Measurements from ENCODE around the gene ALDH18A1. TPM values are rescaled to one million over a fixed set of nuclear protein-coding genes. Genes with fewer than 3 reads are reported as not detected.

ALDH18A1 gene
- total and polyA plus RNA-seq, 2 donors (not counting 1 experiment from before 2014, with no cell fraction given) = 12.4 to 27.6 TPM

- Mint-ChIP-seq H3K4me1 (peaks cover 4% of the 10 kb centered on the region), H3K27me3 (no peaks in the 10 kb centered on the region), H3K27ac (no peak overlapping the region), H3K4me3 (no peak overlapping the region), H3K9me3 (ENCODE audit: insufficient read depth) (no peaks in the 10 kb centered on the region)
- peaks cover 0 to 43% of the 10 kb centered on the region in 2 experiments for H3K36me3 ChIP-seq (replicated peaks in 1 of 2; ENCODE audit: control extremely low read depth in 1 of 2, control insufficient read depth in 1 of 2, extremely low read depth in 1 of 2, insufficient read depth in 2 of 2, low read length in 1 of 2)
- ATAC-seq (ENCODE audit: low read depth) (no peak), DNase-seq (no peak)
- no peak overlapping the region for H3K4me2 ChIP-seq (replicated peaks; ENCODE audit: low read depth, low read length, poor library complexity, severe bottlenecking)
- peaks cover 0 to 4% (median 0%) of the 10 kb centered on the region in 3 donors for H3K9me3 ChIP-seq (ENCODE audit: control extremely low read depth in 1 of 3, control insufficient read depth in 2 of 3, insufficient read depth in 1 of 3, low read length in 2 of 3)
- no peak overlapping the region for H2AFZ ChIP-seq (ENCODE audit: insufficient read depth, low read depth, low read length, poor library complexity, severe bottlenecking)
- TF ChIP-seq EZH2 (IDR thresholded peaks at IDR 0.05; ENCODE audit: borderline replicate concordance, insufficient read depth, low read depth, low read length, poor library complexity, severe bottlenecking) (no peak), CTCF (IDR thresholded peaks at IDR 0.05) (no peak)
- POLR2A ChIA-PET = no interaction called here
- peaks cover 5% of the 10 kb centered on the region for H4K20me1 ChIP-seq (ENCODE audit: control insufficient read depth, insufficient read depth, low read length, poor library complexity, severe bottlenecking)
- no CpG with 5 or more reads among the region's 1 CpG for WGBS (ENCODE audit: insufficient coverage)
- CTCF ChIA-PET = no interaction called here
- intact Hi-C loops (cut with micrococcal nuclease) = no loop called here
- no peak overlapping the region for H3K27ac ChIP-seq (ENCODE audit: low read length in 2 of 2)
- H3K27me3 ChIP-seq (replicated peaks in 1 of 4; ENCODE audit: control extremely low read depth in 1 of 4, control insufficient read depth in 3 of 4, insufficient read depth in 4 of 4, low read length in 3 of 4) = no peaks in the 10 kb centered on the region
- H3K4me3 ChIP-seq (ENCODE audit: control extremely low read depth in 1 of 5, extremely low read depth in 1 of 5, insufficient read depth in 1 of 5, low read depth in 2 of 5, low read length in 4 of 5) = no peak overlapping the region
- peaks cover 18% of the 10 kb centered on the region for H3K79me2 ChIP-seq (ENCODE audit: control insufficient read depth, insufficient read depth, low read length)
- H3K4me1 ChIP-seq (ENCODE audit: control insufficient read depth in 2 of 2, insufficient read depth in 2 of 2, low read length in 2 of 2) = no peaks in the 10 kb centered on the region
- no peak overlapping the region for H3K9ac ChIP-seq (ENCODE audit: low read length)
Observed at GRCh38 chr10:95648138-95648537, 8.4 kb downstream of the ALDH18A1 start.

DNA sequence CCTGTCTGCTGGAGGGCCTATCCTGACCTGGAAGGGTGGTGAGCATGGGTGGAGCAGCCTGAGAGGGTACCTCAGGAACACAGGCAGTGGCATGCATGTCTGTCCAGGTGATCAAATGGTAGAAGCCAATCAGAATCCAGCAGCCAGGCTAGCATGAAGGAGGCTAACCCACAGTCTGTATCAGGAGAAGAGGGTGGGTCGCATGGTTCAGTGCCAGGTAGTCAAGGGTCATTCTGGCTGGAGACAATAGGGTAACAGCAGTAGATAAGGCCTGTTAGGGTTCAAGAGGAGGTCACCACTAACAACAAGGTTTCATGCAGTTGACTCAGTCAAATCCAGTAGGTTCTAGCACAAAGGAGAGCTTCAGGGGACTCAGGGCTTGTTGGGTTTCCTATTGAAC is 10.4 kb downstream of the ALDH18A1 start:
- TF ChIP-seq CTCF (IDR thresholded peaks at IDR 0.05) (no peak), EZH2 (IDR thresholded peaks at IDR 0.05; ENCODE audit: borderline replicate concordance, insufficient read depth, low read depth, low read length, poor library complexity, severe bottlenecking) (no peak)
- no peaks in the 10 kb centered on the region for H4K20me1 ChIP-seq (ENCODE audit: control insufficient read depth, insufficient read depth, low read length, poor library complexity, severe bottlenecking)
- WGBS (ENCODE audit: insufficient coverage) = 100% methylated on average over 1 of the region's 1 CpG
- no peaks in the 10 kb centered on the region for H3K9me3 Mint-ChIP-seq (ENCODE audit: insufficient read depth)
- no peaks in the 10 kb centered on the region for H3K4me1 Mint-ChIP-seq
- no peaks in the 10 kb centered on the region for H3K27me3 ChIP-seq (replicated peaks in 1 of 4; ENCODE audit: control extremely low read depth in 1 of 4, control insufficient read depth in 3 of 4, insufficient read depth in 4 of 4, low read length in 3 of 4)
- H2AFZ ChIP-seq (ENCODE audit: insufficient read depth, low read depth, low read length, poor library complexity, severe bottlenecking) = no peak overlapping the region
- ATAC-seq (ENCODE audit: low read depth) (no peak), DNase-seq (no peak)
- no peaks in the 10 kb centered on the region for H3K27me3 Mint-ChIP-seq
- no peak overlapping the region for H3K4me3 ChIP-seq (ENCODE audit: control extremely low read depth in 1 of 5, extremely low read depth in 1 of 5, insufficient read depth in 1 of 5, low read depth in 2 of 5, low read length in 4 of 5)
- H3K36me3 ChIP-seq (replicated peaks in 1 of 2; ENCODE audit: control extremely low read depth in 1 of 2, control insufficient read depth in 1 of 2, extremely low read depth in 1 of 2, insufficient read depth in 2 of 2, low read length in 1 of 2) = peaks cover 0 to 52% of the 10 kb centered on the region in 2 experiments
- H3K4me1 ChIP-seq (ENCODE audit: control insufficient read depth in 2 of 2, insufficient read depth in 2 of 2, low read length in 2 of 2) = no peaks in the 10 kb centered on the region
- H3K27ac Mint-ChIP-seq = no peak overlapping the region
- no peak overlapping the region for H3K27ac ChIP-seq (ENCODE audit: low read length in 2 of 2)
- H3K79me2 ChIP-seq (ENCODE audit: control insufficient read depth, insufficient read depth, low read length) = peaks cover 18% of the 10 kb centered on the region
- intact Hi-C loops (cut with micrococcal nuclease) = no loop called here
- no peak overlapping the region for H3K4me2 ChIP-seq (replicated peaks; ENCODE audit: low read depth, low read length, poor library complexity, severe bottlenecking)
- H3K9me3 ChIP-seq (ENCODE audit: control extremely low read depth in 1 of 3, control insufficient read depth in 2 of 3, insufficient read depth in 1 of 3, low read length in 2 of 3) = no peaks in the 10 kb centered on the region
- H3K4me3 Mint-ChIP-seq = no peak overlapping the region
- ChIA-PET CTCF (no interaction called here), POLR2A (no interaction called here)
- H3K9ac ChIP-seq (ENCODE audit: low read length) = no peak overlapping the region

All from B cell (primary cell).